ES-I3 (cell line): ENCODE measurements around the gene ASPSCR1.

Experiments
- H3K36me3 ChIP-seq: 2 replicates; pipeline ENCODE4 v1.6.1; 2013; ENCODE audit warnings: mild to moderate bottlenecking, low read length, control low read depth, moderate library complexity; ENCODE audit not compliant: insufficient read depth
- H3K4me1 ChIP-seq: 2 replicates; pipeline ENCODE4 v1.6.1; 2013; ENCODE audit warnings: mild to moderate bottlenecking, control low read depth, low read length; ENCODE audit not compliant: insufficient read depth
- H3K9ac ChIP-seq: 2 replicates; pipeline ENCODE4 v1.6.1; 2013; ENCODE audit warnings: low read depth, mild to moderate bottlenecking, low read length, moderate library complexity
- H3K9me3 ChIP-seq: 2 replicates; pipeline ENCODE4 v1.6.1; 2013; ENCODE audit warnings: mild to moderate bottlenecking, low read length, moderate library complexity; ENCODE audit not compliant: control insufficient read depth, insufficient read depth

ASPSCR1 gene

GRCh38 chr17:82060001-82060380 lies 82.6 kb downstream of the ASPSCR1 start:
- no peaks in the 10 kb centered on the region for H3K9me3 ChIP-seq
- no peaks in the 10 kb centered on the region for H3K4me1 ChIP-seq
- no peak overlapping the region for H3K9ac ChIP-seq
- peaks cover 17% of the 10 kb centered on the region for H3K36me3 ChIP-seq

GRCh38 chr17:82060614-82061013 lies 83.2 kb downstream of the ASPSCR1 start:
- Histone ChIP-seq H3K9me3 (no peaks in the 10 kb centered on the region), H3K4me1 (no peaks in the 10 kb centered on the region), H3K36me3 (peaks cover 17% of the 10 kb centered on the region), H3K9ac (no peak overlapping the region)

- peaks cover 17% of the 10 kb centered on the region for H3K36me3 ChIP-seq
- no peaks in the 10 kb centered on the region for H3K4me1 ChIP-seq
These were observed 83.9 kb downstream of the ASPSCR1 start for GRCh38 chr17:82061047-82061925.

GRCh38 chr17:82062076-82062983 lies 84.9 kb downstream of the ASPSCR1 start:
- Histone ChIP-seq H3K4me1 (no peaks in the 10 kb centered on the region), H3K36me3 (peaks cover 17% of the 10 kb centered on the region), H3K9ac (no peak overlapping the region), H3K9me3 (no peaks in the 10 kb centered on the region)

More at GRCh38 chr17:82061047-82061925, 83.9 kb downstream of the ASPSCR1 start:
- no peak overlapping the region for H3K9ac ChIP-seq
- no peaks in the 10 kb centered on the region for H3K9me3 ChIP-seq

- Histone ChIP-seq H3K4me1 (no peaks in the 10 kb centered on the region), H3K9me3 (no peaks in the 10 kb centered on the region), H3K36me3 (peaks cover 14% of the 10 kb centered on the region), H3K9ac (no peak overlapping the region)
These were observed 85.5 kb downstream of the ASPSCR1 start for GRCh38 chr17:82062984-82063368.

- Histone ChIP-seq H3K9ac (no peak overlapping the region), H3K4me1 (no peaks in the 10 kb centered on the region), H3K36me3 (peaks cover 13% of the 10 kb centered on the region), H3K9me3 (no peaks in the 10 kb centered on the region)
These were observed 86.3 kb downstream of the ASPSCR1 start for GRCh38 chr17:82063424-82064415.

GRCh38 chr17:82064433-82065192 lies 87.2 kb downstream of the ASPSCR1 start:
- H3K9ac ChIP-seq = peak overlapping the region; percentile 87
- H3K4me1 ChIP-seq = no peaks in the 10 kb centered on the region
- peaks cover 13% of the 10 kb centered on the region; the same call in 1 of the 2 replicates for H3K36me3 ChIP-seq

GRCh38 chr17:82065193-82065637 lies 87.8 kb downstream of the ASPSCR1 start:
- no peaks in the 10 kb centered on the region for H3K9me3 ChIP-seq
- H3K4me1 ChIP-seq = no peaks in the 10 kb centered on the region

More at GRCh38 chr17:82064433-82065192, 87.2 kb downstream of the ASPSCR1 start:
- no peaks in the 10 kb centered on the region for H3K9me3 ChIP-seq

GRCh38 chr17:82065638-82066303 lies 88.3 kb downstream of the ASPSCR1 start, which contains the start of gene DUS1L:
TSS of gene DUS1L (minus strand) at chr17:82065804. CDS start at chr17:82065059, 745 bp downstream.
- H3K4me1 ChIP-seq = no peaks in the 10 kb centered on the region
- H3K9me3 ChIP-seq = no peaks in the 10 kb centered on the region
- peak within 1 kb of the TSS; percentile 98 for H3K9ac ChIP-seq
- H3K36me3 ChIP-seq = peaks cover 9% of the 10 kb centered on the region; the same call in 1 of the 2 replicates

More at GRCh38 chr17:82065193-82065637, 87.8 kb downstream of the ASPSCR1 start:
- H3K36me3 ChIP-seq = peaks cover 11% of the 10 kb centered on the region; the same call in 1 of the 2 replicates
- peak overlapping the region; percentile 87 for H3K9ac ChIP-seq
